Sigmoid colon (tissue), 7 donors: Measurements from ENCODE around the gene PRR14L. TPM values are rescaled to one million over a fixed set of nuclear protein-coding genes. Genes with fewer than 3 reads are reported as not detected.

Experiments used
- DNase-seq: peaks from one replicate; pipeline ENCODE4 v3.0.0-alpha.2; 2019
- H3K27ac ChIP-seq, 4 donors: fragments of 200-600 bp; sonication (generic); one replicate each; pipeline ENCODE4 v1.5.1; 2016 to 2019; ENCODE audit warnings: mild to moderate bottlenecking in 1 of 4
- H3K27me3 ChIP-seq, 3 donors: fragments of 200-600 bp; sonication (generic); one replicate each; pipeline ENCODE4 v1.5.1; 2019; ENCODE audit warnings: mild to moderate bottlenecking in 1 of 3
- H3K36me3 ChIP-seq, 4 donors: fragments of 200-600 bp; sonication (generic); one replicate each; pipeline ENCODE4 v1.5.1; 2016 to 2019
- H3K4me1 ChIP-seq, 4 donors: fragments of 200-600 bp; sonication (generic); one replicate each; pipeline ENCODE4 v1.5.1; 2017 to 2019
- H3K4me3 ChIP-seq, 4 donors: fragments of 200-600 bp; sonication (generic); one replicate each; pipeline ENCODE4 v1.5.1; 2017 to 2019; ENCODE audit warnings: mild to moderate bottlenecking in 2 of 4, moderate library complexity in 1 of 4
- H3K9me3 ChIP-seq, 4 donors: fragments of 200-600 bp in 3 of 4; sonication (generic) in 3 of 4; one replicate each; pipeline versions ENCODE4 v1.5.1 to v1.6.1; 2013 to 2019
- EP300 ChIP-seq, 4 donors: sonication (generic); formaldehyde crosslinking; IDR thresholded peaks; one replicate each; pipeline ENCODE4 v1.6.1; 2017; ENCODE audit warnings: antibody characterized with exemption in 4 of 4
- POLR2A ChIP-seq, 2 donors: fragments of 450-650 bp; IDR thresholded peaks; one replicate each; pipeline ENCODE4 v1.6.1; 2016; ENCODE audit warnings: antibody characterized with exemption in 2 of 2, mild to moderate bottlenecking in 2 of 2, moderate library complexity in 2 of 2
- POLR2AphosphoS5 ChIP-seq, 4 donors: sonication (generic); formaldehyde crosslinking; IDR thresholded peaks; one replicate each; pipeline ENCODE4 v1.6.1; 2017; ENCODE audit warnings: antibody characterized with exemption in 4 of 4
- WGBS, 2 donors: extraction: QIAGEN DNeasy Blood & Tissue Kit; methylation state at CpG; one replicate each; pipeline ENCODE4 v1.1.7; 2013; 5-methylcytosine and 5-hydroxymethylcytosine counted together
- intact Hi-C: fragments of 100-400 bp; cut with DNase I; formaldehyde crosslinking; loops from one replicate; pipeline ENCODE4 v1.15.1; 2023
- polyA plus RNA-seq, 3 donors: library from polyadenylated mRNA; stranded (reverse); fragments of 200-250 nt; gene quantifications; one replicate each; pipeline ENCODE4 v1.2.3, GENCODE V29; 2013
- total RNA-seq, 4 donors: library from RNA; depleted of rRNA; stranded (reverse); fragments of >200 nt; gene quantifications; one replicate each; pipeline ENCODE4 v1.1.0, GENCODE V29; 2016
- TF ChIP-seq, protein P1 (sequence below), 4 experiments: fragments of 450-650 bp in 3 of 4; fragments of 200-600 bp in 1 of 4; IDR thresholded peaks; one replicate each; pipeline ENCODE4 v1.5.1; 2016 to 2019; ENCODE audit warnings: antibody characterized with exemption in 4 of 4, mild to moderate bottlenecking in 3 of 4, moderate library complexity in 2 of 4
- donor health status: healthy with polysubstance abuse.
- donor health status: Bipolar disorder and iron deficiency.
- donor health status: healthy.

The PRR14L gene
- total and polyA plus RNA-seq, 7 donors = 6.0 to 24.4 (median 12.7) TPM

DNA sequence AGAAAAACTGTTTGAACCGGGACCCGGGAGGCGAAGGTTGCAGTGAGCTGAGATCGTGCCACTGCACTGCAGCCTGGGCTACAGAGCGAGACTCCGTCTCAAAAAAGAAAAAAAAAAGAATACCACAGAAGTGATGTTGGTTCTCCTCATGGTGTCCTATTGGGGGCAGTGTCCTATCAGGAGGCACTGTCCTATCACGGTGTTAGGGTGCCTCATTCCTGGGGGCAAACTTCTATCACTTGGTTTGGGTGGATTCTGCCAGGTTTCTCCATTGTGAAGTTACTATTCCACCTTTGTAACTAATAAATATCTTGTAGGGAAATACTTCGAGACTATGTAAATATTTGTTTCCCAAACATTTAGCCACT, 19.6 kb downstream of the PRR14L start:
- Histone ChIP-seq H3K27ac (no peak overlapping the region), H3K36me3 (peaks cover 0 to 19% (median 0%) of the 10 kb centered on the region in 4 donors), H3K9me3 (no peaks in the 10 kb centered on the region), H3K4me3 (no peak overlapping the region), H3K4me1 (peaks cover 0 to 8% (median 3%) of the 10 kb centered on the region in 4 donors), H3K27me3 (no peaks in the 10 kb centered on the region)
- WGBS, 2 donors = 87 to 90% methylated on average over 8 of the region's 8 CpGs
- TF ChIP-seq POLR2AphosphoS5 (IDR thresholded peaks at IDR 0.05) = no peak
- TF ChIP-seq POLR2A (IDR thresholded peaks at IDR 0.05) = no peak
- TF ChIP-seq EP300 (IDR thresholded peaks at IDR 0.05) = no peak
- TF ChIP-seq, protein P1, sequence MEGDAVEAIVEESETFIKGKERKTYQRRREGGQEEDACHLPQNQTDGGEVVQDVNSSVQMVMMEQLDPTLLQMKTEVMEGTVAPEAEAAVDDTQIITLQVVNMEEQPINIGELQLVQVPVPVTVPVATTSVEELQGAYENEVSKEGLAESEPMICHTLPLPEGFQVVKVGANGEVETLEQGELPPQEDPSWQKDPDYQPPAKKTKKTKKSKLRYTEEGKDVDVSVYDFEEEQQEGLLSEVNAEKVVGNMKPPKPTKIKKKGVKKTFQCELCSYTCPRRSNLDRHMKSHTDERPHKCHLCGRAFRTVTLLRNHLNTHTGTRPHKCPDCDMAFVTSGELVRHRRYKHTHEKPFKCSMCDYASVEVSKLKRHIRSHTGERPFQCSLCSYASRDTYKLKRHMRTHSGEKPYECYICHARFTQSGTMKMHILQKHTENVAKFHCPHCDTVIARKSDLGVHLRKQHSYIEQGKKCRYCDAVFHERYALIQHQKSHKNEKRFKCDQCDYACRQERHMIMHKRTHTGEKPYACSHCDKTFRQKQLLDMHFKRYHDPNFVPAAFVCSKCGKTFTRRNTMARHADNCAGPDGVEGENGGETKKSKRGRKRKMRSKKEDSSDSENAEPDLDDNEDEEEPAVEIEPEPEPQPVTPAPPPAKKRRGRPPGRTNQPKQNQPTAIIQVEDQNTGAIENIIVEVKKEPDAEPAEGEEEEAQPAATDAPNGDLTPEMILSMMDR (IDR thresholded peaks at IDR 0.05) = no peak
- intact Hi-C loops = no loop called here
- DNase-seq = no peak

DNA sequence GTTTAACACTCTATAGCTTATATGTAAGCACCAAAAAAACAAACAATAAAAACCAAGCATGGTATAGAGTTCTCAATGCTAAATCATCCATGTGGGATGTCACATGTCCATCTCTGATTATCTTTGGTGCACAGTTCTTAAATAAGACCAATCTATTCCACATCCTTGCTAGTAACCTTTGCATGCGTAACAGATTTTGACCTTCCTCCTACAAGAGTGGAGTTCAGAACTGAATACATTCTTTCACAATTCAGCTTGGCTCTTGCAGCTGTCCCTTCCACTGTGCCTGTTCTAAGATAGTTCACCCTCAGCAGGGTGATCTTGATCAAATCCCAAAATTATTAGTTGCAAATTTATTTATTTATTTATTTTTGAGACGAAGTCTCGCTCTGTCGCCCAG, 21.1 kb downstream of the PRR14L start:
- Histone ChIP-seq H3K36me3 (peaks cover 1 to 24% (median 11%) of the 10 kb centered on the region in 4 donors), H3K4me3 (no peak overlapping the region), H3K27me3 (no peaks in the 10 kb centered on the region), H3K9me3 (no peaks in the 10 kb centered on the region), H3K4me1 (peaks cover 0 to 8% (median 0%) of the 10 kb centered on the region in 4 donors), H3K27ac (no peak overlapping the region)
- TF ChIP-seq POLR2A (IDR thresholded peaks at IDR 0.05) (no peak), EP300 (IDR thresholded peaks at IDR 0.05) (no peak)
- TF ChIP-seq, protein P1 (IDR thresholded peaks at IDR 0.05) = no peak
- 96 to 99% methylated on average over 4 of the region's 4 CpGs for WGBS, 2 donors
- intact Hi-C loops = no loop called here
- DNase-seq = no peak

DNA sequence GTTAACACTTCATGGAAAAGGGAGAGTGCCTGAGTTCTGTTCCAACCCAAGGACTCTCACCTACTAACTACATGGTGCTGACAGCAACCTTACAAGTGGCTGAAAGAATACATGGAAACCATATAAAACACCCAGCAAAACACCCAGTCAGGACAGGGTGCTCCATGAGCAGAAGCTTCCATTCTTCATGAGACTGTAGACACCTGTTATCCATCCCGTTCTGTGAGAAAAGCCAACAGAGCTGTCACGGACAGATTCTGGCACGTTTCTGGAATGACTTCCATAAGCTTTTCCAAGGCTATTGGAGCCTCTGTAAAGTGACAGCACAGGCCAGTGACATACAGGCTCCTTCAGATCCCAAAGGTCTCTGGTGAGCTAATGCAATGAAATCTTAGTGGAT, 23.2 kb downstream of the PRR14L start:
- 87 to 93% methylated on average over 3 of the region's 3 CpGs for WGBS, 2 donors
- H3K27me3 ChIP-seq = no peaks in the 10 kb centered on the region

DNA sequence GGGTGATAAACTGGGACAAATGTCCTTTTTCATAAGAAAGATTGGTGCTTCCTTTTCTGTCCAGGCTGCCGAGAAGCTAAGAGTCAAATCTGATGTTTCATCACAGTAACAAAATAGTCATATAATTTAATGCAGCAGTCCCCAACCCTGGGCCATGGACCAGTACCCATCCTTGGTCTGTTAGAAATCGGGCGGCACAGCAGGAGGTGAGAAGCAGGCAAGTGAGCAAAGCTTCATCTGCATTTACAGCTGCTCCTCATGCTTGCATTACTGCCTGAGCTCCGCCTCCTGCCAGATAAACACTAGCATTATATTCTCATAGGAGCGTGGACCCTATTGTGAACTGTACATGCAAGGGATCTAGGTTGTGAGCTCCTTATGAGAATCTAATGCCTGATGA, 26.2 kb downstream of the PRR14L start:
- DNase-seq = no peak
- Histone ChIP-seq H3K9me3 (no peaks in the 10 kb centered on the region), H3K4me1 (peaks cover 0 to 8% (median 0%) of the 10 kb centered on the region in 4 donors), H3K27me3 (no peaks in the 10 kb centered on the region), H3K36me3 (peaks cover 12 to 70% (median 18%) of the 10 kb centered on the region in 4 donors), H3K4me3 (no peak overlapping the region), H3K27ac (no peak overlapping the region)
- intact Hi-C loops = no loop called here
- 92 to 93% methylated on average over 5 of the region's 5 CpGs for WGBS, 2 donors
- TF ChIP-seq POLR2A (IDR thresholded peaks at IDR 0.05) (no peak), POLR2AphosphoS5 (IDR thresholded peaks at IDR 0.05) (no peak), EP300 (IDR thresholded peaks at IDR 0.05) (no peak)
- TF ChIP-seq, protein P1 (IDR thresholded peaks at IDR 0.05) = no peak

More for the DNA sequence above, 23.2 kb downstream of the PRR14L start:
- DNase-seq = no peak
- Histone ChIP-seq H3K27ac (peak overlapping the region in 1 of 4 donors; percentile 15), H3K9me3 (no peaks in the 10 kb centered on the region), H3K4me3 (no peak overlapping the region), H3K4me1 (peaks cover 0 to 8% (median 0%) of the 10 kb centered on the region in 4 donors), H3K36me3 (peaks cover 12 to 43% (median 16%) of the 10 kb centered on the region in 4 donors)
- intact Hi-C loops = no loop called here
- TF ChIP-seq POLR2AphosphoS5 (IDR thresholded peaks at IDR 0.05) (peak in 1 of 4 donors; percentile 38), EP300 (IDR thresholded peaks at IDR 0.05) (no peak), POLR2A (IDR thresholded peaks at IDR 0.05) (no peak)
- TF ChIP-seq, protein P1 (IDR thresholded peaks at IDR 0.05) = no peak

DNA sequence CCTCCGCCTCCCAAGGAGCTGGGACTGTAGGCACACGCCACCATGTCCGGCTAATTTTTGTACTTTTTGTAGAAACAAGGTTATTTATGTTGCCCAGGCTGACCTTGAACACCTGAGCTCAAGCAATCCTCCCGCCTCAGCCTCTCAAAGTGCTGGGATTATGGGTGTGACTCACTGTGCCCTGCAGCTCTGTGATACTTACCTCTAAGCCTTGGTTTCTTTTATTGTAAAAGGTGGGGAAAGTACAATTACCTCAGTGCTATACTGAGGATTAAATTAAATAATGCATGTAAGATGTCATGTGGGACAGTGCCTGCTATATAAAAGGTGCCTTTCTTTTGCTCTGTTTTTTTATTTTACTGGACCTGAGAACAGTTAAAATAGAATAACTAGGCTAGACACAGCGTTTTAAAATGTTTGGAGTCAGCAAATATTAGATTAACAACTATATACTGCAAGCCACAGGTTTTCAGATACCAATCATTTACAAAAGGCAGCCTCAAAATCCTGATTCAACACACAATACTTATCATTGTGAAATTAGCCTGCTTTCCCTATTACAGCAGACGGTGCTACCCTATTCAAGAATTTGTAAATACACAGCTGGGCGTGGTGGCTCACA, 30.0 kb downstream of the PRR14L start:
- Histone ChIP-seq H3K36me3 (peaks cover 22 to 79% (median 37%) of the 10 kb centered on the region in 4 donors), H3K4me1 (no peaks in the 10 kb centered on the region), H3K9me3 (no peaks in the 10 kb centered on the region), H3K27ac (no peak overlapping the region), H3K4me3 (no peak overlapping the region), H3K27me3 (no peaks in the 10 kb centered on the region)
- TF ChIP-seq, protein P1 (IDR thresholded peaks at IDR 0.05) = no peak
- TF ChIP-seq EP300 (IDR thresholded peaks at IDR 0.05) (no peak), POLR2A (IDR thresholded peaks at IDR 0.05) (no peak), POLR2AphosphoS5 (IDR thresholded peaks at IDR 0.05) (no peak)
- WGBS, 2 donors = 74 to 93% methylated on average over 7 of the region's 7 CpGs
- no peak for DNase-seq
- intact Hi-C loops = no loop called here
